Body of pancreas (tissue), 4 donors: ENCODE results near the gene ODF2.

Source experiments
- POLR2A ChIP-seq, 3 donors: fragments of 450-650 bp; IDR thresholded peaks; one replicate each; pipeline ENCODE4 v1.6.1; 2016; ENCODE audit warnings: antibody characterized with exemption in 3 of 3, mild to moderate bottlenecking in 2 of 3
- TF ChIP-seq, protein P1 (sequence below), 7 experiments: fragments of 450-650 bp in 4 of 7; fragments of 200-600 bp in 3 of 7; sonication (generic) in 3 of 7; IDR thresholded peaks; one replicate each; pipeline ENCODE4 v1.5.1; 2016 to 2019; ENCODE audit warnings: antibody characterized with exemption in 7 of 7

- TF ChIP-seq, protein P1, sequence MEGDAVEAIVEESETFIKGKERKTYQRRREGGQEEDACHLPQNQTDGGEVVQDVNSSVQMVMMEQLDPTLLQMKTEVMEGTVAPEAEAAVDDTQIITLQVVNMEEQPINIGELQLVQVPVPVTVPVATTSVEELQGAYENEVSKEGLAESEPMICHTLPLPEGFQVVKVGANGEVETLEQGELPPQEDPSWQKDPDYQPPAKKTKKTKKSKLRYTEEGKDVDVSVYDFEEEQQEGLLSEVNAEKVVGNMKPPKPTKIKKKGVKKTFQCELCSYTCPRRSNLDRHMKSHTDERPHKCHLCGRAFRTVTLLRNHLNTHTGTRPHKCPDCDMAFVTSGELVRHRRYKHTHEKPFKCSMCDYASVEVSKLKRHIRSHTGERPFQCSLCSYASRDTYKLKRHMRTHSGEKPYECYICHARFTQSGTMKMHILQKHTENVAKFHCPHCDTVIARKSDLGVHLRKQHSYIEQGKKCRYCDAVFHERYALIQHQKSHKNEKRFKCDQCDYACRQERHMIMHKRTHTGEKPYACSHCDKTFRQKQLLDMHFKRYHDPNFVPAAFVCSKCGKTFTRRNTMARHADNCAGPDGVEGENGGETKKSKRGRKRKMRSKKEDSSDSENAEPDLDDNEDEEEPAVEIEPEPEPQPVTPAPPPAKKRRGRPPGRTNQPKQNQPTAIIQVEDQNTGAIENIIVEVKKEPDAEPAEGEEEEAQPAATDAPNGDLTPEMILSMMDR (IDR thresholded peaks at IDR 0.05): no peak
- TF ChIP-seq POLR2A (IDR thresholded peaks at IDR 0.05): no peak
Observed at GRCh38 chr9:128495296-128495695, 39.5 kb downstream of the ODF2 start.
